Central memory CD8-positive, alpha-beta T cell (primary cell): ENCODE data around the gene SCYGR4.
"Not testable (repeated sequence)": the region's sequence is repeated elsewhere in the genome, so short reads cannot be mapped to it uniquely, and the experiment has no call there.

Source experiments
- ATAC-seq: fragments of 150-1000 bp; cut with Tn5 transposase; replicated peaks from 2 replicates; pipeline ENCODE4 v1.10.0; 2022; ENCODE audit warnings: mild to moderate bottlenecking, moderate FRiP score, moderate number of reproducible peaks; ENCODE audit not compliant: poor library complexity, severe bottlenecking; ENCODE audit errors: extremely low read depth
- DNase-seq, 2 donors: peaks; one replicate each; pipeline ENCODE4 v3.0.0; 2021; ENCODE audit warnings: low spot score in 2 of 2
- H3K27ac Mint-ChIP-seq: one replicate; pipeline ENCODE4 v1.8.0; 2022; ENCODE audit warnings: low read depth, mild to moderate bottlenecking, moderate library complexity, mixed read lengths
- H3K27me3 Mint-ChIP-seq: one replicate; pipeline ENCODE4 v1.8.0; 2022; ENCODE audit warnings: mixed read lengths
- H3K36me3 Mint-ChIP-seq: one replicate; pipeline ENCODE4 v1.8.0; 2022; ENCODE audit warnings: mild to moderate bottlenecking, moderate library complexity, mixed read lengths; ENCODE audit not compliant: insufficient read depth
- H3K4me1 Mint-ChIP-seq: one replicate; pipeline ENCODE4 v1.8.0; 2022; ENCODE audit warnings: mixed read lengths
- H3K4me3 Mint-ChIP-seq: one replicate; pipeline ENCODE4 v1.8.0; 2022; ENCODE audit warnings: mild to moderate bottlenecking, moderate library complexity, mixed read lengths
- H3K9me3 Mint-ChIP-seq: one replicate; pipeline ENCODE4 v1.8.0; 2022; ENCODE audit warnings: mixed read lengths

SCYGR4 gene

GRCh38 chr2:227598835-227599503 is 18.3 kb upstream of the SCYGR4 start, which contains the start of gene SCYGR2:
TSS of gene SCYGR2 (plus strand) at chr2:227598893. CDS start at chr2:227598893, 0 bp downstream.
- H3K4me3 Mint-ChIP-seq, H3K9me3 Mint-ChIP-seq, ATAC-seq, H3K4me1 Mint-ChIP-seq, H3K27ac Mint-ChIP-seq, DNase-seq, H3K36me3 Mint-ChIP-seq: not testable (repeated sequence)
- H3K27me3 Mint-ChIP-seq: peaks cover 49% of the 10 kb centered on the region

- Mint-ChIP-seq H3K4me3 (no peak overlapping the region), H3K36me3 (no peaks in the 10 kb centered on the region), H3K27ac (no peak overlapping the region), H3K27me3 (peaks cover 47% of the 10 kb centered on the region), H3K4me1 (no peaks in the 10 kb centered on the region), H3K9me3 (no peaks in the 10 kb centered on the region)
- no peak for ATAC-seq
- no peak for DNase-seq
Measured at GRCh38 chr2:227602358-227602757, 14.9 kb upstream of the SCYGR4 start.

GRCh38 chr2:227606476-227606875 is 10.8 kb upstream of the SCYGR4 start:
- Mint-ChIP-seq H3K4me3 (no peak overlapping the region), H3K4me1 (peaks cover 19% of the 10 kb centered on the region), H3K9me3 (no peaks in the 10 kb centered on the region), H3K27ac (no peak overlapping the region), H3K36me3 (peaks cover 2% of the 10 kb centered on the region), H3K27me3 (peaks cover 61% of the 10 kb centered on the region)
- ATAC-seq: no peak
- DNase-seq: no peak

GRCh38 chr2:227607941-227608340 is 9.4 kb upstream of the SCYGR4 start:
- Mint-ChIP-seq H3K4me1 (peaks cover 19% of the 10 kb centered on the region), H3K9me3 (no peaks in the 10 kb centered on the region), H3K27ac (peak overlapping the region; percentile 46), H3K36me3 (peaks cover 2% of the 10 kb centered on the region), H3K27me3 (peaks cover 65% of the 10 kb centered on the region), H3K4me3 (no peak overlapping the region)
- DNase-seq: no peak
- ATAC-seq: no peak

- peaks cover 61% of the 10 kb centered on the region for H3K27me3 Mint-ChIP-seq
- DNase-seq (no peak), ATAC-seq (peak; percentile 62)
- H3K36me3 Mint-ChIP-seq: peaks cover 2% of the 10 kb centered on the region
- H3K4me3 Mint-ChIP-seq: no peak overlapping the region
- peak overlapping the region; percentile 46 for H3K27ac Mint-ChIP-seq
- peaks cover 19% of the 10 kb centered on the region for H3K4me1 Mint-ChIP-seq
- H3K9me3 Mint-ChIP-seq: no peaks in the 10 kb centered on the region
Measured at GRCh38 chr2:227608561-227609338, 8.5 kb upstream of the SCYGR4 start.

- H3K4me1 Mint-ChIP-seq: peaks cover 19% of the 10 kb centered on the region
- no peak overlapping the region for H3K4me3 Mint-ChIP-seq
- H3K9me3 Mint-ChIP-seq: no peaks in the 10 kb centered on the region
- peaks cover 2% of the 10 kb centered on the region for H3K36me3 Mint-ChIP-seq
- H3K27me3 Mint-ChIP-seq: peaks cover 47% of the 10 kb centered on the region
- no peak for DNase-seq
- ATAC-seq: no peak
- no peak overlapping the region for H3K27ac Mint-ChIP-seq
Measured at GRCh38 chr2:227610123-227610522, 7.2 kb upstream of the SCYGR4 start.

GRCh38 chr2:227612546-227613271 is 4.6 kb upstream of the SCYGR4 start:
- Mint-ChIP-seq H3K36me3 (peaks cover 2% of the 10 kb centered on the region), H3K4me3 (no peak overlapping the region), H3K27ac (no peak overlapping the region), H3K27me3 (peaks cover 49% of the 10 kb centered on the region), H3K9me3 (no peaks in the 10 kb centered on the region), H3K4me1 (peaks cover 19% of the 10 kb centered on the region)
- DNase-seq: no peak
- no peak for ATAC-seq

GRCh38 chr2:227613272-227613660 is 4.0 kb upstream of the SCYGR4 start:
- H3K27me3 Mint-ChIP-seq: peaks cover 49% of the 10 kb centered on the region
- no peak overlapping the region for H3K27ac Mint-ChIP-seq
- ATAC-seq: no peak
- no peak overlapping the region for H3K4me3 Mint-ChIP-seq
- H3K4me1 Mint-ChIP-seq: peaks cover 16% of the 10 kb centered on the region
- peaks cover 2% of the 10 kb centered on the region for H3K36me3 Mint-ChIP-seq
- no peaks in the 10 kb centered on the region for H3K9me3 Mint-ChIP-seq
- DNase-seq: no peak

- Mint-ChIP-seq H3K27ac (no peak overlapping the region), H3K4me3 (no peak overlapping the region), H3K4me1 (peaks cover 6% of the 10 kb centered on the region), H3K36me3 (no peaks in the 10 kb centered on the region), H3K9me3 (no peaks in the 10 kb centered on the region), H3K27me3 (peaks cover 49% of the 10 kb centered on the region)
- ATAC-seq (no peak), DNase-seq (no peak)
Measured at GRCh38 chr2:227614246-227614645, 3.1 kb upstream of the SCYGR4 start.

GRCh38 chr2:227614740-227615139 is 2.6 kb upstream of the SCYGR4 start, which contains the start of gene SCYGR3:
TSS of gene SCYGR3 (minus strand) at chr2:227614840. CDS start at chr2:227614840, 0 bp downstream.
- ATAC-seq (no peak), DNase-seq (no peak)
- Mint-ChIP-seq H3K9me3 (no peaks in the 10 kb centered on the region), H3K36me3 (no peaks in the 10 kb centered on the region), H3K4me1 (peaks cover 5% of the 10 kb centered on the region), H3K27ac (no peak within 1 kb of the TSS), H3K4me3 (no peak within 1 kb of the TSS), H3K27me3 (peaks cover 44% of the 10 kb centered on the region)

- no peak overlapping the region for H3K27ac Mint-ChIP-seq
- H3K36me3 Mint-ChIP-seq: no peaks in the 10 kb centered on the region
- peaks cover 2% of the 10 kb centered on the region for H3K4me1 Mint-ChIP-seq
- no peak for DNase-seq
- ATAC-seq: no peak
- no peaks in the 10 kb centered on the region for H3K9me3 Mint-ChIP-seq
- H3K4me3 Mint-ChIP-seq: no peak overlapping the region
- peaks cover 40% of the 10 kb centered on the region for H3K27me3 Mint-ChIP-seq
Measured at GRCh38 chr2:227615181-227615580, 2.1 kb upstream of the SCYGR4 start.

GRCh38 chr2:227615906-227616305 is 1.4 kb upstream of the SCYGR4 start:
- no peak for ATAC-seq
- H3K36me3 Mint-ChIP-seq: no peaks in the 10 kb centered on the region
- H3K9me3 Mint-ChIP-seq: no peaks in the 10 kb centered on the region
- H3K4me3 Mint-ChIP-seq: no peak overlapping the region
- H3K27ac Mint-ChIP-seq: no peak overlapping the region
- no peak for DNase-seq
- H3K4me1 Mint-ChIP-seq: no peaks in the 10 kb centered on the region
- peaks cover 36% of the 10 kb centered on the region for H3K27me3 Mint-ChIP-seq
